ENCODE data around the gene OTOS.

DNA sequence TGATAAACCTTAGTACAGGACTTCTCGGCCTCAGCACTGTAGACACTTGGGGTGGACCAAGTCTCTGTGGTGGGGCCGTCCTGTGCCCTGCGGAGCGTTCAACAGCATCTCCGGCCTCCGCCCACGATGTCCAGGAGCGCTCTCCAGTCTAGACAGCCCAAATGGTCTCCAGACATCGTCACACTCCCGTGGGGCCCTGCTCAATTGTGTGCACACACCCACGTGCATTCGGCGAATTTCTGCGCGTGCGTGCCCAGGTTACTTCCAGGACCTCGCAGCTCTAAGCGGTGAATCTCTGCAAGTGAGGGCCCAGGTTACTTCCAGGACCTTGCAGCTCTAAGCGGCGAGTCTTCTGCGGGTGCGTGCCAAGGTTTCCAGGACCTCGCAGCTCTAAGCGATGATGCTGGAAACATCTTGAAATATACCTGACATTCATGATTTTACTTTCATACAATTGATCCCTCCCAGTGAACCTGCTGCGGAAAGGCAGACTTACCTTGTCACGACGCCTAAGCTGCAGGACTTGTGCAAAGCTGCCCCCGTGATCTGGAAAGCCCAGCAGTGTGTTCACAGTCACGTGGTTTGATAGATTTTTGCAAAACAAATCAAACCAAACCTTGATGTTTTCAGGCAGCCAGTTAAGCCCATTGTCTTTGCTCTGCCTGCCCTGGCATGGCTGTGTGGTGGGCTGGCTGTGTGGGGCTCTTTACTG, 16.1 kb upstream of the OTOS start:
- TF ChIP-seq, protein P1, sequence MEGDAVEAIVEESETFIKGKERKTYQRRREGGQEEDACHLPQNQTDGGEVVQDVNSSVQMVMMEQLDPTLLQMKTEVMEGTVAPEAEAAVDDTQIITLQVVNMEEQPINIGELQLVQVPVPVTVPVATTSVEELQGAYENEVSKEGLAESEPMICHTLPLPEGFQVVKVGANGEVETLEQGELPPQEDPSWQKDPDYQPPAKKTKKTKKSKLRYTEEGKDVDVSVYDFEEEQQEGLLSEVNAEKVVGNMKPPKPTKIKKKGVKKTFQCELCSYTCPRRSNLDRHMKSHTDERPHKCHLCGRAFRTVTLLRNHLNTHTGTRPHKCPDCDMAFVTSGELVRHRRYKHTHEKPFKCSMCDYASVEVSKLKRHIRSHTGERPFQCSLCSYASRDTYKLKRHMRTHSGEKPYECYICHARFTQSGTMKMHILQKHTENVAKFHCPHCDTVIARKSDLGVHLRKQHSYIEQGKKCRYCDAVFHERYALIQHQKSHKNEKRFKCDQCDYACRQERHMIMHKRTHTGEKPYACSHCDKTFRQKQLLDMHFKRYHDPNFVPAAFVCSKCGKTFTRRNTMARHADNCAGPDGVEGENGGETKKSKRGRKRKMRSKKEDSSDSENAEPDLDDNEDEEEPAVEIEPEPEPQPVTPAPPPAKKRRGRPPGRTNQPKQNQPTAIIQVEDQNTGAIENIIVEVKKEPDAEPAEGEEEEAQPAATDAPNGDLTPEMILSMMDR (IDR thresholded peaks at IDR 0.05; ENCODE audit: low read depth, low read length, missing input control): no peak
- TF ChIP-seq YY1 (IDR thresholded peaks at IDR 0.05) (no peak), FOXA1 (IDR thresholded peaks at IDR 0.05) (no peak), SP1 (IDR thresholded peaks at IDR 0.05) (no peak), JUND (IDR thresholded peaks at IDR 0.05) (no peak), GABPA (IDR thresholded peaks at IDR 0.05 in 1 of 2, conservative IDR thresholded peaks at IDR 0.05 in 1 of 2) (no peak), RAD21 (IDR thresholded peaks at IDR 0.05) (no peak), EGR1 (IDR thresholded peaks at IDR 0.05; ENCODE audit: low read depth in 2 of 2) (no peak), HNF4A (conservative IDR thresholded peaks at IDR 0.05) (no peak), RXRA (IDR thresholded peaks at IDR 0.05) (no peak)
- TF ChIP-seq, protein P2, sequence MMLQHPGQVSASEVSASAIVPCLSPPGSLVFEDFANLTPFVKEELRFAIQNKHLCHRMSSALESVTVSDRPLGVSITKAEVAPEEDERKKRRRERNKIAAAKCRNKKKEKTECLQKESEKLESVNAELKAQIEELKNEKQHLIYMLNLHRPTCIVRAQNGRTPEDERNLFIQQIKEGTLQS (IDR thresholded peaks at IDR 0.05): no peak
- TF ChIP-seq, protein P3, sequence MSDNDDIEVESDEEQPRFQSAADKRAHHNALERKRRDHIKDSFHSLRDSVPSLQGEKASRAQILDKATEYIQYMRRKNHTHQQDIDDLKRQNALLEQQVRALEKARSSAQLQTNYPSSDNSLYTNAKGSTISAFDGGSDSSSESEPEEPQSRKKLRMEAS (IDR thresholded peaks at IDR 0.05): no peak
- TF ChIP-seq, protein P4, sequence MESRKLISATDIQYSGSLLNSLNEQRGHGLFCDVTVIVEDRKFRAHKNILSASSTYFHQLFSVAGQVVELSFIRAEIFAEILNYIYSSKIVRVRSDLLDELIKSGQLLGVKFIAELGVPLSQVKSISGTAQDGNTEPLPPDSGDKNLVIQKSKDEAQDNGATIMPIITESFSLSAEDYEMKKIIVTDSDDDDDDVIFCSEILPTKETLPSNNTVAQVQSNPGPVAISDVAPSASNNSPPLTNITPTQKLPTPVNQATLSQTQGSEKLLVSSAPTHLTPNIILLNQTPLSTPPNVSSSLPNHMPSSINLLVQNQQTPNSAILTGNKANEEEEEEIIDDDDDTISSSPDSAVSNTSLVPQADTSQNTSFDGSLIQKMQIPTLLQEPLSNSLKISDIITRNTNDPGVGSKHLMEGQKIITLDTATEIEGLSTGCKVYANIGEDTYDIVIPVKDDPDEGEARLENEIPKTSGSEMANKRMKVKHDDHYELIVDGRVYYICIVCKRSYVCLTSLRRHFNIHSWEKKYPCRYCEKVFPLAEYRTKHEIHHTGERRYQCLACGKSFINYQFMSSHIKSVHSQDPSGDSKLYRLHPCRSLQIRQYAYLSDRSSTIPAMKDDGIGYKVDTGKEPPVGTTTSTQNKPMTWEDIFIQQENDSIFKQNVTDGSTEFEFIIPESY (IDR thresholded peaks at IDR 0.05): no peak
- TF ChIP-seq, protein P5, sequence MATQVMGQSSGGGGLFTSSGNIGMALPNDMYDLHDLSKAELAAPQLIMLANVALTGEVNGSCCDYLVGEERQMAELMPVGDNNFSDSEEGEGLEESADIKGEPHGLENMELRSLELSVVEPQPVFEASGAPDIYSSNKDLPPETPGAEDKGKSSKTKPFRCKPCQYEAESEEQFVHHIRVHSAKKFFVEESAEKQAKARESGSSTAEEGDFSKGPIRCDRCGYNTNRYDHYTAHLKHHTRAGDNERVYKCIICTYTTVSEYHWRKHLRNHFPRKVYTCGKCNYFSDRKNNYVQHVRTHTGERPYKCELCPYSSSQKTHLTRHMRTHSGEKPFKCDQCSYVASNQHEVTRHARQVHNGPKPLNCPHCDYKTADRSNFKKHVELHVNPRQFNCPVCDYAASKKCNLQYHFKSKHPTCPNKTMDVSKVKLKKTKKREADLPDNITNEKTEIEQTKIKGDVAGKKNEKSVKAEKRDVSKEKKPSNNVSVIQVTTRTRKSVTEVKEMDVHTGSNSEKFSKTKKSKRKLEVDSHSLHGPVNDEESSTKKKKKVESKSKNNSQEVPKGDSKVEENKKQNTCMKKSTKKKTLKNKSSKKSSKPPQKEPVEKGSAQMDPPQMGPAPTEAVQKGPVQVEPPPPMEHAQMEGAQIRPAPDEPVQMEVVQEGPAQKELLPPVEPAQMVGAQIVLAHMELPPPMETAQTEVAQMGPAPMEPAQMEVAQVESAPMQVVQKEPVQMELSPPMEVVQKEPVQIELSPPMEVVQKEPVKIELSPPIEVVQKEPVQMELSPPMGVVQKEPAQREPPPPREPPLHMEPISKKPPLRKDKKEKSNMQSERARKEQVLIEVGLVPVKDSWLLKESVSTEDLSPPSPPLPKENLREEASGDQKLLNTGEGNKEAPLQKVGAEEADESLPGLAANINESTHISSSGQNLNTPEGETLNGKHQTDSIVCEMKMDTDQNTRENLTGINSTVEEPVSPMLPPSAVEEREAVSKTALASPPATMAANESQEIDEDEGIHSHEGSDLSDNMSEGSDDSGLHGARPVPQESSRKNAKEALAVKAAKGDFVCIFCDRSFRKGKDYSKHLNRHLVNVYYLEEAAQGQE (IDR thresholded peaks at IDR 0.05): no peak

Data from liver (tissue), 3 donors.